SH-SY5Y (cell line): ENCODE data around the gene TTC31.

Experiments
- GATA2 ChIP-seq: IDR thresholded peaks from 2 replicates; pipeline ENCODE4 v1.6.1; 2011; ENCODE audit warnings: mild to moderate bottlenecking, low read depth, low read length
- GATA3 ChIP-seq: IDR thresholded peaks from 2 replicates; pipeline ENCODE4 v1.6.1; 2011; ENCODE audit warnings: low read depth, mild to moderate bottlenecking, low read length, moderate library complexity

- no peak for TF ChIP-seq GATA2
- TF ChIP-seq GATA3, result no peak
Measured at GRCh38 chr2:74462786-74463105, 20.1 kb upstream of the TTC31 start.
